Left lung (tissue), 10 donors: ENCODE measurements around the gene ETV4. TPM values are rescaled to one million over a fixed set of nuclear protein-coding genes. Genes with fewer than 3 reads are reported as not detected.

Source experiments
- ATAC-seq: fragments of 200-7000 bp; cut with Tn5 transposase; one replicate; pipeline ENCODE4 v1.9.1; 2020; ENCODE audit warnings: moderate library complexity
- DNase-seq, 4 donors: peaks; one replicate each; pipeline ENCODE4 v3.0.0-alpha.2; 2013 to 2020
- H3K27ac ChIP-seq, 2 donors: fragments of 200-600 bp; sonication (generic) in 1 of 2; one replicate each; pipeline versions ENCODE4 v1.5.0 to v1.8.0; 2020 to 2021
- H3K27me3 ChIP-seq, 2 donors: fragments of 200-600 bp; sonication (generic) in 1 of 2; one replicate each; pipeline versions ENCODE4 v1.5.0 to v1.8.0; 2020 to 2021
- H3K36me3 ChIP-seq, 2 donors: fragments of 200-600 bp; sonication (generic) in 1 of 2; one replicate each; pipeline versions ENCODE4 v1.5.0 to v1.8.0; 2020 to 2021
- H3K4me1 ChIP-seq, 2 donors: fragments of 200-600 bp; one replicate each; pipeline ENCODE4 v1.8.0; 2021
- H3K4me3 ChIP-seq, 2 donors: fragments of 200-600 bp; sonication (generic) in 1 of 2; one replicate each; pipeline versions ENCODE4 v1.5.0 to v1.8.0; 2020 to 2021; ENCODE audit warnings: mild to moderate bottlenecking in 1 of 2
- H3K9me3 ChIP-seq, 2 donors: fragments of 200-600 bp; sonication (generic) in 1 of 2; one replicate each; pipeline versions ENCODE4 v1.5.0 to v1.8.0; 2020 to 2021
- intact Hi-C, 2 donors: fragments of 100-400 bp; cut with DNase I; formaldehyde crosslinking; loops; one replicate each; pipeline versions ENCODE4 v1.11.2 to v1.14.2; 2022
- polyA plus RNA-seq, 6 donors: library from polyadenylated mRNA; unstranded; fragments of 120-200 nt; gene quantifications; one replicate each; pipeline ENCODE4 v1.2.1, GENCODE V29; 2013; ENCODE audit not compliant: insufficient read length in 6 of 6
- total RNA-seq, 2 donors: library from RNA; stranded (reverse); fragmentation: NEBNext Ultra II Directional; extraction: Animal tissue kit (Norgen Biotek cat#: 25700); gene quantifications; one replicate each; pipeline ENCODE4 v1.2.1, GENCODE V29; 2021
- TF ChIP-seq, protein P1 (sequence below), 2 donors: fragments of 200-600 bp; sonication (generic) in 1 of 2; IDR thresholded peaks; one replicate each; pipeline versions ENCODE4 v1.5.0 to v1.8.0; 2021; ENCODE audit warnings: antibody characterized with exemption in 2 of 2
- donor health status: DM: no; HTN: yes; CAD: no.
- donor health status: DM: no; HTN: no; CAD: no.

The ETV4 gene
- total and polyA plus RNA-seq, 8 donors = 4.3 to 24.3 (median 13.4) TPM

DNA sequence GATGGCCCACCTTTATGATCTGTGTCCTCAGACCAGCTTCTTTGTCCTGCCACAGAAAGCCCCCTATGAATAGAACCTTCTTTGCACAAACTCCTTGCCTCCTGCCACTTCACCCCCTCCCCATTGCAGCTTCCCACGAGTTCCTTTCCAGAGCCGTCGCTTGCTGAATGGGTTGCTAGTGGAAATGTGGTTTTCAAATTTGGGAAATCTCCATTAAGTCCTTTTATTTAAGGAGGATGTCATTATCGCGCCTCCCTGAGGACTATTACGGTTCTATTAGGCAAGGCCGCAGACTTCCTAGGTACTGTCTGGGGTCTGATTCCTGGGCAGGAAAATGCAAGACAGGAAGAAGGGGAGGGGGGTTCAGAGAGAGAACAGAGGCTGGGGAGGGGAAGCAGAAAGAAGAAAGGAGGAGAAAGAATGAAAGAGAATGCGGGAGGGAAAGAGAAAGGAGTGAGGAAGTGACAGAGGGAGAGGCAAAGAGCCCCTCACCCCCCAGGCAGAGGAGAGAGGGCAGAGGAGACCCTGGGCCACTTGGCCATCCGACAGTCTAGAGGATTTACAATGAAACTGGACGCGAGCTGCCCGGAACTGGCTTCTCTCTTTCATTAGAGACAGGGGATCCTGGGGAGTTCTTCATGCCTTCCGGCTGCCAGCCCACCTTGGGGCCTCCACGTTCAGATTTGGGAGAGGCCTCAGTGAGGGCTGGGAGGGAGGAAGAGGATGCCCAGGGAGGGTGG is 31.7 kb upstream of the ETV4 start:
- Histone ChIP-seq H3K4me3 (no peak overlapping the region), H3K36me3 (no peaks in the 10 kb centered on the region), H3K9me3 (no peaks in the 10 kb centered on the region), H3K27ac (peak overlapping the region in 1 of 2 donors; percentile 37), H3K4me1 (peaks cover 7% of the 10 kb centered on the region in 2 donors), H3K27me3 (peaks cover 0 to 5% of the 10 kb centered on the region in 2 donors)
- DNase-seq = no peak
- intact Hi-C loops = loop anchor here (2.0 to 10.0 kb wide), 2 partner anchors 97 to 107 kb away; no protein-coding TSS in a partner anchor
- TF ChIP-seq, protein P1, sequence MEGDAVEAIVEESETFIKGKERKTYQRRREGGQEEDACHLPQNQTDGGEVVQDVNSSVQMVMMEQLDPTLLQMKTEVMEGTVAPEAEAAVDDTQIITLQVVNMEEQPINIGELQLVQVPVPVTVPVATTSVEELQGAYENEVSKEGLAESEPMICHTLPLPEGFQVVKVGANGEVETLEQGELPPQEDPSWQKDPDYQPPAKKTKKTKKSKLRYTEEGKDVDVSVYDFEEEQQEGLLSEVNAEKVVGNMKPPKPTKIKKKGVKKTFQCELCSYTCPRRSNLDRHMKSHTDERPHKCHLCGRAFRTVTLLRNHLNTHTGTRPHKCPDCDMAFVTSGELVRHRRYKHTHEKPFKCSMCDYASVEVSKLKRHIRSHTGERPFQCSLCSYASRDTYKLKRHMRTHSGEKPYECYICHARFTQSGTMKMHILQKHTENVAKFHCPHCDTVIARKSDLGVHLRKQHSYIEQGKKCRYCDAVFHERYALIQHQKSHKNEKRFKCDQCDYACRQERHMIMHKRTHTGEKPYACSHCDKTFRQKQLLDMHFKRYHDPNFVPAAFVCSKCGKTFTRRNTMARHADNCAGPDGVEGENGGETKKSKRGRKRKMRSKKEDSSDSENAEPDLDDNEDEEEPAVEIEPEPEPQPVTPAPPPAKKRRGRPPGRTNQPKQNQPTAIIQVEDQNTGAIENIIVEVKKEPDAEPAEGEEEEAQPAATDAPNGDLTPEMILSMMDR (IDR thresholded peaks at IDR 0.05) = no peak
- ATAC-seq = no peak

DNA sequence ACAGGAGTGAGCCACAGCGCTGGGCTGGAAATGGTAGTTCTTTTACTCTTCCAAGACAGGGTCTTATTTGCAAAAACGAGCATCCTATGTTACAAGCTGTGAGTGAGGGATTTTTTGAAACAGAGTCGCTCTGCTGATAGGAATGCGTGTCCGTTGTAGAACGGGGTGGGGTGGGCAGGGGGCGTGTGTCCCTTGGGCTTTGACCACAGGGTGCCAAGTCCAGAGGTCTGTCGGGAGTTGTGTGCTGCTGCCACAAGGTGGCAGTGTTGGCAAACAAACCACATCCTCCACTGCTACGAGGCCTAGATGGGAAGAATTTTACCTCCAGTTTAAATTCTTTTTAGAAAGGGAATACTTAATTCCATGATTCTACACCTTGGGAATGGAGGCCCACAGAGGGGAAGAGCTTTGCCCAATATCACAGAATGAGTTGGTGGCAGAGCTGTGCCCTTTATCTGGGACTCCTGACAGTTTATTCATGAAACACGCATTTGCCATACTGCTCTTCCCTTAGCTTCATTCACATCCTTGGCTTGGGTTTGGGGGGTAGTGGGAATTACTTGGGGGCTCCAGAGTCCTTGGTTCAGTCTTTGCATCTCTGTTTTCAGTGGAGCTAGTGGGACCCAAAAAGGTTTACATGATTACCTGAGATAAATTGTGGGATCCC is 30.6 kb upstream of the ETV4 start:
- H3K4me3 ChIP-seq = no peak overlapping the region
- no peaks in the 10 kb centered on the region for H3K9me3 ChIP-seq
- H3K36me3 ChIP-seq = no peaks in the 10 kb centered on the region
- TF ChIP-seq, protein P1 (IDR thresholded peaks at IDR 0.05) = peak; percentile 88 to 91
- H3K27ac ChIP-seq = no peak overlapping the region
- H3K27me3 ChIP-seq = peaks cover 0 to 5% of the 10 kb centered on the region in 2 donors
- ATAC-seq (peak; percentile 89), DNase-seq (peak; percentile 58 to 89 (median 76))
- intact Hi-C loops = loop anchor here (2.0 to 10.0 kb wide), 2 partner anchors 98 to 108 kb away; no protein-coding TSS in a partner anchor
- peaks cover 7% of the 10 kb centered on the region in 2 donors for H3K4me1 ChIP-seq

DNA sequence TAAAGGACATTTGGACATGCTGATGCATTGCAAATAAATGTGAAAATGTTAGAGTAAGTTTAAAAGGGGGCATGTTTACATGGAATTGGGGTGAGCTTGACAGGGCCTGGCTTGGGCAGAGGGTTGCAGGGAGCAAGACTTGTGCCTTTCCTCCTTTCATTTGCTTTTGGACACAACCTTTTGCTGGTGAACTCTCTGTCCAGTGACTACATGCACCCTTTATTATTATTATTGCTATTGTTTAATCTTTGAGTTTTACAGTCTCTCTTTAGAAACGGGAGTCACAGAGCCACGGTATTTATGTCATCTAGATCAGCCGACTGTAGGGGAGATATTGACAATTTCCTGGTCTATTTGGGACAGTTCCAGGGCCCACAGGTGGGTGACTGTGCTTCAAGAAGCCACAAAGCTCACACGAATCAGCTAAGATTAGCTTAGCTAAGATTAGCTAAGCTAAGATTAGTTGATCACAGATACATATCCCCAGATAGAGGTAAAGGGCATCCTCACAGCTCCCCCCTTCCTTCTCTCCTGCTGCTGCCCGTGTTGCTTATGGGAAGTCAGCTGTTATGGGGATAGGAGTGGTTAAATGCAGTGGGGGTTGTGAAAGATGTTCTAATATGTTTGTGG is 28.9 kb upstream of the ETV4 start:
- TF ChIP-seq, protein P1 (IDR thresholded peaks at IDR 0.05) = no peak
- Histone ChIP-seq H3K36me3 (no peaks in the 10 kb centered on the region), H3K27me3 (peaks cover 0 to 5% of the 10 kb centered on the region in 2 donors), H3K9me3 (no peaks in the 10 kb centered on the region), H3K27ac (no peak overlapping the region), H3K4me1 (peaks cover 7% of the 10 kb centered on the region in 2 donors), H3K4me3 (no peak overlapping the region)
- ATAC-seq (no peak), DNase-seq (no peak)
- intact Hi-C loops = loop anchor here in 1 of 2 donors (10.0 kb wide), 1 partner anchor 110 kb away; no protein-coding TSS in a partner anchor

DNA sequence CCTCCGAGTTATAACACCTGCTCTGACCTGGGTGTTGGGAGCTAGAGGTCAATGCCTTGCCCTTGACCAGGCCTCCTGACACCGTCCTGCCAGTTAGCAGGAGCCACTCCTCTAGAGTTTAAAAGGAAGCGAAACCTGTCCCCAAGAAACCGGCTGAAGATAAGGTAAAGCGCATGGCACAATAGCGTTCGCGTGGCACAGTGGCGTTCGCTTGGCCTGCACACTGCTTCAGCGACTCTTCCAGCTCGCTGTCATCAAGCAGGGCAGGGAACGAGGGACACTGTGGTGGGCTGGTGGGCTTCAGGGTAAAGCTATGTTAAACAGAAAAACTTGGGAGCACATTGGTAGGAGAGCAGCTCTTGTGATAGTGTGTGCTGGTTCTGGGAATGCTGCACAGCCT is 28.2 kb upstream of the ETV4 start:
- H3K4me1 ChIP-seq = peaks cover 7% of the 10 kb centered on the region in 2 donors
- H3K36me3 ChIP-seq = no peaks in the 10 kb centered on the region
- TF ChIP-seq, protein P1 (IDR thresholded peaks at IDR 0.05) = no peak
- no peak overlapping the region for H3K27ac ChIP-seq
- DNase-seq (no peak), ATAC-seq (no peak)
- peaks cover 0 to 5% of the 10 kb centered on the region in 2 donors for H3K27me3 ChIP-seq
- no peak overlapping the region for H3K4me3 ChIP-seq
- intact Hi-C loops = loop anchor here in 1 of 2 donors (10.0 kb wide), 1 partner anchor 110 kb away; no protein-coding TSS in a partner anchor
- H3K9me3 ChIP-seq = no peaks in the 10 kb centered on the region
